NCI-H128 (cell line): Measurements from ENCODE around the gene CD38.
"Not testable (repeated sequence)": the region's sequence is repeated elsewhere in the genome, so short reads cannot be mapped to it uniquely, and the experiment has no call there.

Experiments used
- DNase-seq: peaks from one replicate; lab custom pipeline; 2025; ENCODE audit not compliant: unreplicated experiment; lab: John Stamatoyannopoulos, UW

Gene CD38

GRCh38 chr4:15861198-15861597 lies 83.1 kb downstream of the CD38 start:
- DNase-seq = not testable (repeated sequence)

- no peak for DNase-seq
These were observed 86.8 kb downstream of the CD38 start for GRCh38 chr4:15864651-15865566.

GRCh38 chr4:15868111-15868510 lies 90.0 kb downstream of the CD38 start:
- no peak for DNase-seq

DNA sequence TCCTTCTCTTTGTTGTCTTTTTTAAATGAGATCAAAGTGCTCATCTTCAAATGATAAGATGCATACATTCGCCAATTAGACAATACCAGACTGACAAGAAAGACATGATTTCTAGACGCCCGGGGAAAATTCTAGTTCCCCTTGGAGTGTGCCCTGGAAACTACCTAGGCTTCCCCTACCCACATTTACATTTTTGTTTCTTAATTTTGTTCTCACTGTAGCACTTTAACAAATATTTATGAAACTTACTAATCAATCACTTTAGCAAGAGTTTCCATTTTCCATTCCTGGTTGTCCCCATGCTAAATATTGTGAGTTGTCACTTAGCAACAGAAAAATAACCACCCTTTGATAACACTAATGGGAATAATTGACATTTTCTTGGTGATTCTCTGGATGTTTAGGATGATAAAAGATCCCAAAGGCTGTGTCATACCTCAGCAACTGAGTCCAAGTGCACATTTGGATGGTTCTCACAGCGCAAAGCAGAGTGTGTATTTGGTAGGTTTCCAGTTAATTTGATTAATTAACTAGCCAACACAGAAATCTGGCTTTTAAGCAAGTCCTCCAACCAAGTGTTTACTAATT lies 90.8 kb downstream of the CD38 start:
- DNase-seq = no peak

DNA sequence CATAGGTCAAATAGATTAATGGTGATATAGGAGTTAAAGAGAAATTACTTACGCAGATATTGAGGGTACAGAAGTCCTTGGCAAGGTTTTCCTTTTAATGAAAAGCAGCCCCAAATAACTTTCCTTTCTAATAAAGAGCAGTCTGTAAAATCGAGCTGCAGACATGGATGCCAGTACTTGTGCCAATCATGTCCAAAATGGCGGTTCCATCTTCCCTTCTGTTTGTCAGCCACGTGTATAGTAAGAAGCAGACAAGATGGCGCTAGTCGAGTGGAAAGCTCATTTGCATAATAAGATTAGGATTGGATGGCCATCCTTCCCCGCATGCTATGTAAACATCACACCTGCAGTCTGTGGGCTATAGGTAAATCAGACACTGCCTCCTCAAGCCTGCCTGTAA lies 92.0 kb downstream of the CD38 start:
- no peak for DNase-seq

DNA sequence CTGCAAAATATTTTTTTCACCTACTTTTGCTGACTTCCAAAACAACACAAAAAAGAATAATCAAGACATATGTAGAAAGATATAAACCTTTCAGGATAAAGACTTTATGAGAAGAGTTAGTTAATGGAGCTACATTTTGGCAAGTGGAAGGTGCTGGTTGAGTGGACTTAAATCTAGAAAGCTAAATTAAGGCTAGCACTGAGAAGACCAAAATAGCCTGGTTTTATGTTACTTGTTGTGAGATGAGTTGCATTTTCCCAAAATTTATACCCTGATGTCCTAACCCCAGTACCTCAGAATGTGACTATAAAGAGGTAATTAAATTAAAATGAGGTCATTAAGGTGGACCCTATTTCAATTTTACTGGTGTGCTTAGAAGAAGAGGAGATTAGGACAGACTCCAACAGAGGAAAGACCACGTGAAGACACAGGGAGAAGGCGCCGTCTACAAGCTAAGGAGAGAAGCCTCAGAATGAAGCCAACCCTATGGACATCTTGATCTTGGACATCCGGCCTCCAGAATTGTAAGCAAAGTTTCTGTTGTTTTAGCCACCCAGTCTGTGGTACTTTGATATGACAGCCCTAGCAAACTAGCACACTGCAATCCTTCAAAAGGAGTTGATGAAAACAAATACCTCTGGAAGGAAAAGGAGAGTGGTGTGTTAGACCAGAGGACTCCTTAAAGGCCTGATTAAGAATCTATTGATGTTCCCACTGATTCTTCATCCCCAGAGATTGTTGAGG lies 93.0 kb downstream of the CD38 start:
- no peak for DNase-seq

DNA sequence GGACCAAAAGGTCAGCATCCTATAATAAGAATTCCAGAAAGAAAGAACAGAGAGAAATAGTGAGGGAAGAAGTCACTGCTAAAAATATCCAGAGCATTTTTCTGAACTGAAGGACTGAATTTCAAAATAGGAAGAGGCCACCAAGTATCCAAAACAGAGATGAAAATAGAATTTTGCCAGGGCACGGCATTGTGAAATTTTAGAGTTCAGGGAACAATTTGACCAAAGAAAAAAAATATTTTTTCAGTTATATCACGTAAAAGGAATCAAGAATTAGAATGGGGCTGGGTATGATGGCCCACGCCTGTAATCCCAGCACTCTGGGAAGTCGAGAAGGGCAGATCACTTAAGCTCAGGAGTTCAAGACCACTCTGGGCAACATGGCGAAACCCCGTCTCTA lies 95.0 kb downstream of the CD38 start:
- DNase-seq = no peak

- DNase-seq = no peak
These were observed 96.5 kb downstream of the CD38 start for GRCh38 chr4:15874671-15875070.

DNA sequence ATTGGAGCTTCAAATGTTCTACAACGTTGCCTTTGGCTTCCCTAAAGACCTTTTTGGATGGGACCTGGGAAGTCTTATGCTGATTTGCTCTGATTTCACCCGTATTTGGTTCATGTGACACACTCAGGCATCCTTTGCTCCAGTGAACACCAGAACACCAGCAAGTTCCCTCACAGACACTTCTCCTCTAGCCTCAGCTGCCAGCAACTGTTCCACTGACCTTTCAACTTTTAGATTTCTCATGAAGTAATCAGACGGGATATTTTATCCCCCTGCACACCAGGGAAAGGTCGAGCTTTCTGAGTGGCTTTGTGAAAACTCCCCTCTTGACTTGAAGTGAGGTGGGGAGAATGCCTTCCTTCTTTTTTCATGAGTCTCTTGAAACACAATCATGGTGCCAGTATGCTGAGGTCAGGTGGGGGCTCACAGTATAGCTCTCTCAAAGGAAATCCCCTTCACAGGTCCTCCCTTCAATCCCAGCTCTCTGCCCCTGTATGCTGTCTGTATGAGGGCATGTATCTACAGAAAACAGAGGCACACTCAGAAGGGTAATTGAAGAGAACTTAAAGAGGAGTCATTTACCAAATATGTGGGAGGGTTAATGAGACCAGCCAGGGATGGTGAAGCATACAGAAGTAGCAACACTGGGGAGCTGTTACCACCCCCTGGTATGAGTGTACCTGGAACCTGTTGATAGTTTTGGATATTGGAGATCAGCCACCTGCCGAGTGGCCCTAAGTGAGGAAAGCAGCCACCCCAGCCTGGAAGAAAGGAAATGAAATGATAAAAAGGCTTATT lies 97.7 kb downstream of the CD38 start:
- no peak for DNase-seq

DNA sequence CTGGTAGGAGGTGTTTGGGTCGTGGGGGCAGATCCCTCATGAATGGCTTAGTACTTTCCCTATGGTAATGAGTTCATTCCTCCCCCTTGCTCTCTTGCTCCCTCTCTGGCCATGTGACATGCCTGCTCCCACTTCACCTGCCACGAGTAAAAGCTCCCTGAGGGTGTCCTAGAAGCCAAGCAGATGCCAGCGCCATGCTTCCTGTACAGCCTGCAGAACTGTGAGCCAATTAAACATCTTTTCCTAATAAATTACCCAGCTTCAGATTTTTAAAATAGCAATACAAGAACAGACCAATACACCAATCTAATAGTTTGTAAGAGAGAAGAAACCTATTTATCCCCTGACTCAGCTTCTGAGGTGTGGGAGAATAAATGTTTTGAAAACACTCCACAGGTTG lies 99.9 kb downstream of the CD38 start:
- no peak for DNase-seq

DNA sequence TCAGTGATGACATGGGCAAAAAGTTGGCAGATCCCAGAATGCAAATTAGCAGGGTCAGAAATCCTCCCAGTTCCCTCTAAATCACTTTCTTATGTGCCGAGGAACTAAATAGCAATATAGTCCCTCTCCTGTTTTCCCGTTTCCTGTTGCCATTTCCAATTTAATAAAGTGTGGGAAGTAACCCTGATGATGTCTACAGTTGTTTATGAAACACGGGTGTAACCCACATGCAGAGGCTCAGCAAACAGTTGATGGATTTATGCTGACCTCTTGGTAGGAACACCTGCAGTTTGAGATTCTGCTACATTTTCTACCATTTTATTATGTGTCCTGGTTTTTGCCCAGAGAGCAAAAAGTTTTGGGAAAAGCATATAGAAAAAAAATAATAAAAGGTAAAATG lies 103.7 kb downstream of the CD38 start:
- DNase-seq = no peak

GRCh38 chr4:15882675-15883086 lies 104.6 kb downstream of the CD38 start:
- peak; percentile 1 for DNase-seq

- no peak for DNase-seq
These were observed 105.6 kb downstream of the CD38 start for GRCh38 chr4:15883610-15884243.

GRCh38 chr4:15884666-15885065 lies 106.5 kb downstream of the CD38 start:
- no peak for DNase-seq

DNA sequence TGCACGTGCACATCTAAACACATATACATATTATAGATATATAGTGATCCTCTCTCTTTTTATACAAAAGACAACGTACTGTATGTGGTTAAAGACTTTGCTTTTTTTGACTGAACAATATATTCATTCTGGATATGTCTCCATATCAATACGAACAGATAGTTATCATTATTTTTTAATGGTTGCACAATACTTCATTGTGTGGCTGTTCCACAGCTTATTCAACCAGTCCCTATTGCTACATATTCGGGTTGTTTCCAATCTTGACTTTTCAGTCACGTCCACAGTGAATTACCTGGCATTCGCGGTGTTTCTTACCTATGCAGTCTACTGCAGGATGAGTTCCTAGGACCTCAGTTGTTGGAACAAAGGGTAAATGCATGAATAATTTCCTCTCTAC lies 107.3 kb downstream of the CD38 start:
- no peak for DNase-seq

- DNase-seq = no peak
These were observed 110.4 kb downstream of the CD38 start for GRCh38 chr4:15888515-15888914.

DNA sequence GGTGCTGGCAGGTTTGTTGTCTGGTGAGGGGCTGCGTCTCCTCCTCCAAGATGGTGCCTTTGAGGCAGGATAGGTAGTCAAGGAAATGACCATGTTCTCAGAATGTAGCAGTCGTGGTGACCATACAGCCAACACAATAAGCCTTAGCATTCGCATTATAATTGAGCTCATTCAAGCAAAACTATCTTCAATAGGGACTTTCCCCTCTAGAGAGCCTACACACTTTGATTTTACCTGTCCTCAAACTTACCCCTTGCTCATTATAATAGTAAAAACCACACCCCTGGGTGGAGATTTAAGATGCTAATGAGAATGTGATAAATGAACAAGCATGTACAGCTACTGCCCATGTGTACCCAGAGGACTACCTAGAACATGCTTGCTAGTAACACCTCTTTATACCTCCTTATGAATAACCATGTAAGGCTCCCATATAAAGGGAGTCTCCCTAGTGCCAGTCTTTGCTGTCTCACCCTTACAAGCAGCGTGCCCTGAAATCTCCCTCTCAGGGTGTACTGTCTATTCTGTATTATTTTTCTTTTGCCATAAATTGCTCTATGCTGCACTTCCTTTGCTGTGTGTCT lies 112.2 kb downstream of the CD38 start:
- DNase-seq = no peak

- DNase-seq = no peak
These were observed 113.2 kb downstream of the CD38 start for GRCh38 chr4:15891312-15891711.

DNA sequence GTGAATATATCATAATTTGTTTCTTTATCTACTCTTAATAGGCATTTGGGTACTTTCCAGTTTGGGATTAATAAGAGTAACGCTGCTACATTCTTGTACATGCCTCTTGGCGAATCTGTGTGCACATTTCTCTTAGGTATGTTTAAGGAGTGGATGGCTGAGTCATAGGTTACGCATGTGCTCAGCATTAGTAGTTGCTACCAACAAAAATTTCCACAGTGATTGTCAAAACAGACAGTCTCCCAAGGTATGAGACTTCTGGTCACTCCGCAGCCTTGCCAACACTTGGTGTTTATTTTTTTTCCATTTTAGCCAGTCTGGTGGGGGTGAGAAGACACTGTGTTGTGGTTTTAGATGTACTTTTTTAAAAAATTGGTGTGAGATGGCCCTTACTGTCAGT lies 115.8 kb downstream of the CD38 start:
- no peak for DNase-seq

DNA sequence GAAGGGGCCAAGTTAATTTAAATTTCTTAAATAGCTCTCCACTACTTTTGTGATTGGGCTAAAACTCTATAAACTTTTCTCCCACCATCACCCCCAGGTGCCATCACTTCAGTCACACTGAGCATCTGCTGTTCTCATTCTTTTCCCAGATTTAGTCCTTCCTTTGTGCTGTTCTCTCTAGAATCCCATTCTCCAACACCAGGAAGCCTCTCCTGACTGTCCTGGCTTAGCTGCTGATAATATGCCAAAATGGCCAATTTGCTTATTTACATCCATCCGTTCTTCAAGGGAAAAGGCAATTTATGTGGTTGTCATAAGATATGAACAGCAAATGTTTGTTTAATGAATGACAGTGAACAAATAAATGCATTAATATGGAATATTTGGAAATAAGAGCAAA lies 116.3 kb downstream of the CD38 start:
- no peak for DNase-seq
